Neural cell (in vitro differentiated cells): ENCODE results near the gene NPR2.

Experiments
- EZH2 ChIP-seq: fragments of 200-600, 300-800 bp; shearing (Covaris generic), sonication (generic); IDR thresholded peaks from 2 replicates; pipeline ENCODE4 v1.6.1; 2014; ENCODE audit warnings: antibody characterized with exemption, low read length, borderline replicate concordance, mild to moderate bottlenecking; ENCODE audit not compliant: insufficient read depth, poor library complexity, severe bottlenecking
- POLR2AphosphoS5 ChIP-seq: IDR thresholded peaks from 2 replicates; pipeline ENCODE4 v1.6.1; 2012
- RAD21 ChIP-seq: fragments of 450-650 bp; conservative IDR thresholded peaks from 2 replicates; pipeline ENCODE4 v1.6.1; 2014; ENCODE audit warnings: antibody characterized with exemption, mild to moderate bottlenecking, moderate library complexity
- SMC3 ChIP-seq: fragments of 450-650 bp; conservative IDR thresholded peaks from 2 replicates; pipeline ENCODE4 v1.6.1; 2014; ENCODE audit warnings: antibody characterized with exemption, mild to moderate bottlenecking, moderate library complexity; ENCODE audit not compliant: poor library complexity
- TF ChIP-seq, protein P1 (sequence below): fragments of 450-650 bp; IDR thresholded peaks from 2 replicates; pipeline ENCODE4 v1.5.1; 2014; ENCODE audit warnings: antibody characterized with exemption, mild to moderate bottlenecking, moderate library complexity; ENCODE audit not compliant: poor library complexity, severe bottlenecking
- TF ChIP-seq, protein P2 (sequence below): IDR thresholded peaks from 2 replicates; pipeline ENCODE4 v1.6.1; 2012; ENCODE audit warnings: borderline replicate concordance

DNA sequence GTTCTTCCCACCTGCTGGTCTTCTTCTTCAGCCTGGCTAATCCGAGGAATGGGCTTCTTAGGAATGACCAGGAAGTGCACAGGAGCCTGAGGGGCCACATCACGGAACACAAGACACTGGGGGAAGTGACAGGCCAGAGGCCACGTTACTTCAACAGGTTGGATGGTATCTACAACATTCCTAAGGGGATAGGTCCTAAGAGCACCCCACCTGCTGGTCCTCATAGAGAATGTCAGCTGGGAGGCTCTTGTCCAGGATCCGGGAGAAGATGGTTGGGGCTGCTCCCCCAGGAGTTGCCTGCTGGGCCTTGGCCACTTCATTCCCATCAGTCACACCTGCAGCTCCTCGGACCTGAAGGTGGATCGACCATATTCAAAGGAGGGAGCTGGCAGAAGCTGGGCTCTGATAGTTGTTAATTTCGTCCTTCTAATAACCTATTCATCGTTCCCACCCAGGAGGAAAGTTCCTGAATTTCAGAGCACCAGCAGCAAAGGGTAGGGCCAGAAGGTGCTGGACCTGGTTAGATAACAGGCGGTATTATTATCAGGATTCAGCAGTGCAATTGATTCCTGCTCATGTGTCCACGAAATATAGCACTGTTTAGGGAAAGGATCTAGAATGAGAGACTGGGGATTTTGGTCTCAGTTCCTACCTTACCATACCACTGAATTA, 22.2 kb downstream of the NPR2 start:
- TF ChIP-seq, protein P1, sequence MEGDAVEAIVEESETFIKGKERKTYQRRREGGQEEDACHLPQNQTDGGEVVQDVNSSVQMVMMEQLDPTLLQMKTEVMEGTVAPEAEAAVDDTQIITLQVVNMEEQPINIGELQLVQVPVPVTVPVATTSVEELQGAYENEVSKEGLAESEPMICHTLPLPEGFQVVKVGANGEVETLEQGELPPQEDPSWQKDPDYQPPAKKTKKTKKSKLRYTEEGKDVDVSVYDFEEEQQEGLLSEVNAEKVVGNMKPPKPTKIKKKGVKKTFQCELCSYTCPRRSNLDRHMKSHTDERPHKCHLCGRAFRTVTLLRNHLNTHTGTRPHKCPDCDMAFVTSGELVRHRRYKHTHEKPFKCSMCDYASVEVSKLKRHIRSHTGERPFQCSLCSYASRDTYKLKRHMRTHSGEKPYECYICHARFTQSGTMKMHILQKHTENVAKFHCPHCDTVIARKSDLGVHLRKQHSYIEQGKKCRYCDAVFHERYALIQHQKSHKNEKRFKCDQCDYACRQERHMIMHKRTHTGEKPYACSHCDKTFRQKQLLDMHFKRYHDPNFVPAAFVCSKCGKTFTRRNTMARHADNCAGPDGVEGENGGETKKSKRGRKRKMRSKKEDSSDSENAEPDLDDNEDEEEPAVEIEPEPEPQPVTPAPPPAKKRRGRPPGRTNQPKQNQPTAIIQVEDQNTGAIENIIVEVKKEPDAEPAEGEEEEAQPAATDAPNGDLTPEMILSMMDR = peak; percentile 16
- TF ChIP-seq POLR2AphosphoS5 (no peak), EZH2 (no peak), SMC3 (no peak), RAD21 (no peak)
- TF ChIP-seq, protein P2, sequence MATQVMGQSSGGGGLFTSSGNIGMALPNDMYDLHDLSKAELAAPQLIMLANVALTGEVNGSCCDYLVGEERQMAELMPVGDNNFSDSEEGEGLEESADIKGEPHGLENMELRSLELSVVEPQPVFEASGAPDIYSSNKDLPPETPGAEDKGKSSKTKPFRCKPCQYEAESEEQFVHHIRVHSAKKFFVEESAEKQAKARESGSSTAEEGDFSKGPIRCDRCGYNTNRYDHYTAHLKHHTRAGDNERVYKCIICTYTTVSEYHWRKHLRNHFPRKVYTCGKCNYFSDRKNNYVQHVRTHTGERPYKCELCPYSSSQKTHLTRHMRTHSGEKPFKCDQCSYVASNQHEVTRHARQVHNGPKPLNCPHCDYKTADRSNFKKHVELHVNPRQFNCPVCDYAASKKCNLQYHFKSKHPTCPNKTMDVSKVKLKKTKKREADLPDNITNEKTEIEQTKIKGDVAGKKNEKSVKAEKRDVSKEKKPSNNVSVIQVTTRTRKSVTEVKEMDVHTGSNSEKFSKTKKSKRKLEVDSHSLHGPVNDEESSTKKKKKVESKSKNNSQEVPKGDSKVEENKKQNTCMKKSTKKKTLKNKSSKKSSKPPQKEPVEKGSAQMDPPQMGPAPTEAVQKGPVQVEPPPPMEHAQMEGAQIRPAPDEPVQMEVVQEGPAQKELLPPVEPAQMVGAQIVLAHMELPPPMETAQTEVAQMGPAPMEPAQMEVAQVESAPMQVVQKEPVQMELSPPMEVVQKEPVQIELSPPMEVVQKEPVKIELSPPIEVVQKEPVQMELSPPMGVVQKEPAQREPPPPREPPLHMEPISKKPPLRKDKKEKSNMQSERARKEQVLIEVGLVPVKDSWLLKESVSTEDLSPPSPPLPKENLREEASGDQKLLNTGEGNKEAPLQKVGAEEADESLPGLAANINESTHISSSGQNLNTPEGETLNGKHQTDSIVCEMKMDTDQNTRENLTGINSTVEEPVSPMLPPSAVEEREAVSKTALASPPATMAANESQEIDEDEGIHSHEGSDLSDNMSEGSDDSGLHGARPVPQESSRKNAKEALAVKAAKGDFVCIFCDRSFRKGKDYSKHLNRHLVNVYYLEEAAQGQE = no peak
